ENCODE data around the gene KIF21B. TPM values are rescaled to one million over a fixed set of nuclear protein-coding genes. Genes with fewer than 3 reads are reported as not detected.

The KIF21B gene, protein sequence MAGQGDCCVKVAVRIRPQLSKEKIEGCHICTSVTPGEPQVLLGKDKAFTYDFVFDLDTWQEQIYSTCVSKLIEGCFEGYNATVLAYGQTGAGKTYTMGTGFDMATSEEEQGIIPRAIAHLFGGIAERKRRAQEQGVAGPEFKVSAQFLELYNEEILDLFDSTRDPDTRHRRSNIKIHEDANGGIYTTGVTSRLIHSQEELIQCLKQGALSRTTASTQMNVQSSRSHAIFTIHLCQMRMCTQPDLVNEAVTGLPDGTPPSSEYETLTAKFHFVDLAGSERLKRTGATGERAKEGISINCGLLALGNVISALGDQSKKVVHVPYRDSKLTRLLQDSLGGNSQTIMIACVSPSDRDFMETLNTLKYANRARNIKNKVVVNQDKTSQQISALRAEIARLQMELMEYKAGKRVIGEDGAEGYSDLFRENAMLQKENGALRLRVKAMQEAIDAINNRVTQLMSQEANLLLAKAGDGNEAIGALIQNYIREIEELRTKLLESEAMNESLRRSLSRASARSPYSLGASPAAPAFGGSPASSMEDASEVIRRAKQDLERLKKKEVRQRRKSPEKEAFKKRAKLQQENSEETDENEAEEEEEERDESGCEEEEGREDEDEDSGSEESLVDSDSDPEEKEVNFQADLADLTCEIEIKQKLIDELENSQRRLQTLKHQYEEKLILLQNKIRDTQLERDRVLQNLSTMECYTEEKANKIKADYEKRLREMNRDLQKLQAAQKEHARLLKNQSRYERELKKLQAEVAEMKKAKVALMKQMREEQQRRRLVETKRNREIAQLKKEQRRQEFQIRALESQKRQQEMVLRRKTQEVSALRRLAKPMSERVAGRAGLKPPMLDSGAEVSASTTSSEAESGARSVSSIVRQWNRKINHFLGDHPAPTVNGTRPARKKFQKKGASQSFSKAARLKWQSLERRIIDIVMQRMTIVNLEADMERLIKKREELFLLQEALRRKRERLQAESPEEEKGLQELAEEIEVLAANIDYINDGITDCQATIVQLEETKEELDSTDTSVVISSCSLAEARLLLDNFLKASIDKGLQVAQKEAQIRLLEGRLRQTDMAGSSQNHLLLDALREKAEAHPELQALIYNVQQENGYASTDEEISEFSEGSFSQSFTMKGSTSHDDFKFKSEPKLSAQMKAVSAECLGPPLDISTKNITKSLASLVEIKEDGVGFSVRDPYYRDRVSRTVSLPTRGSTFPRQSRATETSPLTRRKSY (N-terminal part only)
- total RNA-seq: 1.00 and 1.2 TPM in 2 replicates

DNA sequence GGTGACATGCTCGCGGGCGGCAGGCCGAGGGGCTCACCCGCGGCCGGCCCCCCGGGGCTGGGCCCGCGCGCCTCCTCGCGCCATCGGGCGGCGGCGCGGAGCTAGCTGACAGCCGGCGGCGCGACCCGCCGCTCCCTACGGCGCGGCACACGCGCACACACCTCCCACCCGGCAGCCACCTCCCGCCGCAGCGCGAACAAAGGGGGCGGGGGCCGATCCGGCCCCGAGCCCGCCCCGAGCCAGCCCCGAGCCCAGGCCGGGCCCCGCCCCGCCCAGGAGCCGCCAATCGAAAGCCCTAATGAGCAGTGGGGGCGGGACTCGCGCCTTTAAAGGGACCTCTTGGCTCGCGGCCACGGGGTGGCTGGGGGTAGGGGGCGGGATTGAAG lies at the start of gene KIF21B:
KIF21B (minus strand) TSS at position 198 of the 386 bp plus-strand sequence. CDS start 331 bp downstream, outside the sequence.

Other genes with a start within 250 kb of the KIF21B start
- gene GPR25, start 150.7 kb downstream of the KIF21B start, total RNA-seq: not detected in 2 replicates
- not detected in 2 replicates for gene INAVA, start 128.8 kb downstream of the KIF21B start, total RNA-seq
- gene CACNA1S, start 88.7 kb upstream of the KIF21B start, total RNA-seq: not detected in 2 replicates
- not detected in 2 replicates for gene ASCL5, start 103.5 kb upstream of the KIF21B start, total RNA-seq
- gene TMEM9, start 130.8 kb upstream of the KIF21B start, total RNA-seq: 38.1 and 41.7 TPM in 2 replicates
- not detected in 2 replicates for gene IGFN1, start 167.1 kb upstream of the KIF21B start, total RNA-seq